ELR (cell line): ENCODE data around the gene FLACC1.

ENCODE experiments used
- DNase-seq: peaks from one replicate; pipeline ENCODE4 v3.0.0-alpha.2; 2015; ENCODE audit warnings: low read depth

FLACC1 gene

GRCh38 chr2:201275990-201276389 lies 81.2 kb downstream of the FLACC1 start:
- no peak for DNase-seq

DNA sequence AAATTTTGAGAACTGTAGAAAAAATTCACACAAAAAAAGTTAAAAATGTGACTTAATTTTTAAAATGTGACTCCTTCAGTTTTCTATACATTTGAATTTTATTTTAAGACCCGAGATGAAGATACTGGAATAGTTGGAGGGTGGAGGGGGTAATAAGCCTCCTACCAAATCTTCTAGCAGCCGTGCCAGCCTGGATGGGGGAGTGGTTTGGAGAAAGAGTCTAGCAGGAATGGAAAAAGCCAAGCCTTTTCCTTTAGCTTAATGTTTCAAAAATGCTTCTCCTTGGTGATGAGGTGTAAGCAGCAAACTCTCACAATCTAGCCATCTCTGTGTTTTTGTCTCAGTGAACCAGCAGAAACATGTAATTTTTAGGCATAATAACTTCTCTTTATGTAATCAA lies 82.1 kb downstream of the FLACC1 start:
- no peak for DNase-seq

DNA sequence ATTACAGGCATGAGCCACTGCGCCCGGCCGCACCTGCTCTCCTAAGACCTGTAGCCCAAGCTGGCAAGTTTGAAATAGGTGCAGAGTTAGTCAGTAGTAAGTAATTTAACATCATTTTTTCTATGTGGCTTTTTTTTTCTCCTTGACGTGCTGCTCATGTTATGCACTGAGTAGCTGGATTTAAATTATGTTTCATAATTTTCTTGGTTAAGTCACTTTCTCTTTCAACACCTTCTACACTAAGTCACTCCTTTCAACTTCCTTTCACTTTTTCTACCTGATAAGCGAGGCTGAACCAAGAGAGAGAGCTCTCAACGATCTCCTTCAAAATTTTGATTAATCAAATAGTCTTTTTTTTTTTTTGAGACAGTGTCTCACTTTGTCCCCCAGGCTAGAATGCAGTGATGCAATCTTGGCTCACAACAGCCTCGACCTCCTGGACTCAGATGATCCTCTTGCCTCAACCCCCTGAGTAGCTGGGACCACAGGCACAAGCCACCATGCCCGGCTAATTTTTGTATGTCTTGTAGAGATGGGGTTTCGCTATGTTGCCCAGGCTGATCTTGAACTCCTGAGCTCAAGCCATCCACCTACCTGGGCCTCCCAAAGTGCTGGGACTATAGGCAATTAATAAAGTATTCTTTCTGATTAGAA lies 83.7 kb downstream of the FLACC1 start:
- no peak for DNase-seq

- DNase-seq, result no peak
Measured at GRCh38 chr2:201271917-201272316, 85.2 kb downstream of the FLACC1 start.

GRCh38 chr2:201270293-201271001 lies 86.7 kb downstream of the FLACC1 start:
- no peak for DNase-seq

- no peak for DNase-seq
Measured at GRCh38 chr2:201269764-201270163, 87.4 kb downstream of the FLACC1 start.

GRCh38 chr2:201267278-201268030 lies 89.7 kb downstream of the FLACC1 start:
- no peak for DNase-seq

GRCh38 chr2:201266629-201267028 lies 90.5 kb downstream of the FLACC1 start:
- no peak for DNase-seq

DNA sequence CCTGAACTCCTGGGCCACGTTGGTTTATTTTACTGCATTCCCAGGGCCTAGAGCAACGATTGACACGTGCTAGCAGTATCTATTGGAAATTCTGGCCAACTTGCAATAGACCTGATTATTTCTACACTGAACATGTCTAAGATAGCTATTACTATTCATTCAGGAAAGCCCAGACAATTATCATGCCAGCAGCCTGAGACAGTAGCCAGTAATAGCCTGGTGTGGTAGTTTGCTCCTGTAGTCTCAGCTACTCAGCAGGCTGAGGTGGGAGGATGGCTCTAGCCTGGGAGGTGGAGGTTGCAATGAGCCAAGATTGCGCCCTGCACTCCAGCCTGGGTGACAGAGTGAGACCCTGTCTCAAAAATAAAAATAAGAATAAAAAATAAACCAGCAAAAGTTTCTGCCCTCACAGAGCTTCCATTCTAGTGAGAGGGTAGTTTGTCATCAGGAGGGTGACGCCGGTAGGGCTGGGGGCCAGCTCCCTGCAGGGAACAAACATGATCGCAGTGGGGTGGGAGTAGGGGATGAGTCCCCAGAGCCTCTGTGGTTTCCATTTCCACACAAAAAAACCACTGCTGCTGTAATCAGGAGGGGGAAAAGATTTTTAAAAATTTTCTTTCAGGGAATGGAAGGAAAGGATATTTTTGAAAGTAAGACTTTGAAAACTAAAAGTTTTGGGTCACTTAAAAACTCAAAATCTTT lies 92.5 kb downstream of the FLACC1 start:
- DNase-seq, result no peak

- DNase-seq, result no peak
Measured at GRCh38 chr2:201263779-201264178, 93.4 kb downstream of the FLACC1 start.

DNA sequence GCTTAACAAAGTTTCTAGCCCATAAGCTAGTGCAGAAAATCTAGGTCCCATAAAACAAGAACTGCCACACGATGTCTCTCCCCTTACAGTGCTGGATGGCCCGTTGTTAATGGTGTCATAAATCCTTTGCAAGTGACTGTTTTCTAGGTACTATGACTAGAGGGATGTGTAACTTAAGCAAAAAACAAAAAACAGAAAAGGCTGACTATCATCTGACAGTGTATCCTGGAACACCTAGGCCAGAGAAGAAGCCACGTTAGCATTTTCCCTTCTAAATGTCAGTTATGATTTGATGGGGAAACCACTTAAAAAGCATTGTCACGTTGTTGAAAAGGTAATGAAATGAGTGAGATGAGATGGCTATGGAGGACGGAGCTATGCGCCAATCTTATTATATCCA lies 94.4 kb downstream of the FLACC1 start:
- DNase-seq, result no peak

- DNase-seq, result no peak
Measured at GRCh38 chr2:201261906-201262305, 95.2 kb downstream of the FLACC1 start.

DNA sequence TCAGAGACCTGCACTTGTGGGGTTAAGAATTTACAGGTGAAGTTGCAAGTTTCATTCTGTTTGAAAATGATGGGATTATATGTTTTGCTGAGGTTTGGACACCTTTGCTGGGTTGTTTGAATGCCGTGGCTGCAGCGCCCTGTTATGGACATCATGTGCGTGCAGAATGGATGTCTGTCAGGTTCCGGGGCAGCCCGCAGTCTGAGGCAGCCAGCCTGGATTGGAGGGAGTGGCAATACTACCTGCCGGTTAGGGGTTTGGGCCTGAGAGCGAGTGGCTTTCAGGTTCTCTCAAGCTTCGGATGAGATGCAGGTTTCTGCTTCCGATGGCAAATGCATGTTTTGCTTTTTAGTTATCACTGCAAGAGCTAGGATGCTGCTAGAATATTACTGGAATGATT lies 95.7 kb downstream of the FLACC1 start:
- DNase-seq, result no peak

DNA sequence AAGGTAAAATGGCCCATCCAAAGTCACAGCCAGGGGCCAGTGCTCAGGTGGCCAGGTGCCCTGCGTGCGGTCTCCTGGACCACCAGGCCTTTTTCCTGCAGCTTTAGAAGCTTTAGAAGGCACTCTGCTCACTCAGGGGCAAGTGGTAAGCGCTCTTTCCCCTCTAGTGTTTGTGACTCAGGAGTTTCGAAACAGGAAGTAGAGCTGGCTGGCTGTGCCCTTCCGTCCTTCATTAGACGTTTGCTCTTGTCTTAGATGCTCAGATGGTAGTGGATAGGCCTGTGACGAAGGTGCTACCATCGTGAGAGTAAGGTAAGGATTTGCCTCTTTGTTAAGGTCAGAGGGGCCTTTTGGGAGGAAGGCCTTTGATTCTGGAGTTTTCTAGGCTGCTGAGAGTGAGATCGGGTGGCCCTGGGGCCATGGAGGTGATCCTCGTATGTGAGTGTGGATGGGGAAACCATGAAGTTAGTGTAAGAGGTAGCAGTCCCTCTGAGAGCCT lies 96.8 kb downstream of the FLACC1 start, which contains the start of gene CASP8:
TSS of gene CASP8 (plus strand) at position 235 of the 499 bp plus-strand sequence. CDS start 5,951 bp downstream, outside the sequence.
- DNase-seq, result peak; percentile 82

- DNase-seq, result peak; percentile 24
Measured at GRCh38 chr2:201258666-201259615, 98.2 kb downstream of the FLACC1 start.

DNA sequence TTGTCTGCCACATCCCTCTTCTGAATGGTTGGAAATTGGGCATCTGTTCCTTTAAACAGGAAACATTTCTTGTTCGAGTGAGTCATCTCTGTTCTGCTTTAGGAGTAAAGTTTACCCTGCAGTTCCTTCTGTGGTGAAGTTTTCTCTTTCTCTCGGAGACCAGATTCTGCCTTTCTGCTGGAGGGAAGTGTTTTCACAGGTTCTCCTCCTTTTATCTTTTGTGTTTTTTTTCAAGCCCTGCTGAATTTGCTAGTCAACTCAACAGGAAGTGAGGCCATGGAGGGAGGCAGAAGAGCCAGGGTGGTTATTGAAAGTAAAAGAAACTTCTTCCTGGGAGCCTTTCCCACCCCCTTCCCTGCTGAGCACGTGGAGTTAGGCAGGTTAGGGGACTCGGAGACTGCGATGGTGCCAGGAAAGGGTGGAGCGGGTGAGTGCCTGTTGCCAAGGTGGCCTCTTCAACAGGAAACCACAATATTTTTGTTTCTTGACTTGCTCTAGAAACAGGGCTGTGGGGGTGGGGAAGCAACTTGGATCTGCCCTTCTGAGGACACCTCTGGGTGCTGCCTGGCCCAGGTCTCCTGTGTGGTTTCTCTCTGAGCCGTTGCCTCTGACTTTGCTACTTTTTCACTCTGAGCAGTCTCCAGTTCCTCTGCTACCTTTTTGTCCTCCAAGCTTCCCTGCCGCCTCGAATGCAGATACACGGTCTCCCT lies 99.0 kb downstream of the FLACC1 start:
- peak; percentile 87 for DNase-seq

DNA sequence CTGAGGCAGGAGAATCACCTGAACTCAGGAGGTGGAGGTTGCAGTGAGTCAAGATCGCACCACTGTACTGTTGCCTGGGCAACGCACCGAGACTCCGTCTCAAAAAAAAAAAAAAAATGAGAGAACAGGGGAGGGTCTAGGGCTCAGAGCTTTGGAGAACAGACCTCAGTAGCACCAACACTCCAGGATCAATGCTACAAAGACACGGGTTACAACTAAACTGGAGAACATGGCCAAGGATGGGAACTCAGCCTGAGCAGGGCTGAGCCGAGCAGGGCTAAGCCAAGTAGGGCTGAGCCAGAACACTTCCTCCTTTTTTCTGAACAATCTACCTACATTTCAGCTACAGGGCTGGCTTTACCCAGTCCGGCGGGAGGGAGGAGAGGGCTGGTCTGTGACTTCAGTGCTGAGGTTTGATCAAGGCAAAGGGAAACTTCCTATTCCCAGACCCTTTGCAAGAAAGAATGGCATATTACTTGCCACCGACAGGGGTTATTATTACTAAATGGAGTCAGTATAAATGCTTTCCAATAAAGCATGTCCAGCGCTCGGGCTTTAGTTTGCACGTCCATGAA lies 99.7 kb downstream of the FLACC1 start:
- no peak for DNase-seq

GRCh38 chr2:201256082-201256481 lies 101.1 kb downstream of the FLACC1 start:
- peak; percentile 31 for DNase-seq

DNA sequence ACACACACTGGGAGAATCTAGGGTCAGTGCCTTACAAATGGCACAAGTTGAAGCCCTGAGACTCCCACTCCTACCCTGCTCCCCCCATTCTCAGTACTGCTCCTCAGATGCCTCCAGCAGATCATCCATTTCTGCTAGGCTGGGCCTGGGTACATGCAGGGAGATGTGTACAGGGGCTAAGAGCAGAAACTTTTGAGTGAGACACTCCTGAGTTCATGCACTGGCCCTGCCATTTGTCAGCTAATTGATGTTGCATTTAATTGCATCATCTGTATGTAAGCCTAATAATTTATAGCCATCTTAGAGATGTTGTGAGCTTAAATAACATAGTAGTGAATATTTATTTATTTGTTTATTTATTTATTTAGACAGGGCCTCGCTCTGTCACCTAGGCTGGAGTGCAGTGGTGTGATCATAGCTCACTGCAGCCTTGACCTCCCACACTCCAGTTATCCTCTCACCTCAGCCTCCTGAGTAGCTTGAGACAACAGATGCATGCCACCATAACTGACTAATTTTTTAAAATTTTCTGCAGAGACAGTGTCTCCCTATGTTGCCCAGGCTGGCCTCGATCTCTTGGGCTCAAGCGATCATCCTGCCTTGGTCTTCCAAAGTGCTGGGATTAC lies 101.6 kb downstream of the FLACC1 start:
- no peak for DNase-seq
